PC-3 (cell line): ENCODE results near the gene HOXC9. TPM values are rescaled to one million over a fixed set of nuclear protein-coding genes. Genes with fewer than 3 reads are reported as not detected.

Source experiments
- ATAC-seq: fragments of 200-7000 bp; cut with Tn5 transposase; 2 replicates; pipeline ENCODE4 v1.9.1; 2020; ENCODE audit warnings: mild to moderate bottlenecking, moderate library complexity
- BruUV-seq: library from RNA; stranded (reverse); fragments of 400-500 nt; replicated peaks from 2 replicates; lab custom pipeline; 2021; lab: Mats Ljungman, UMichigan
- CTCF ChIA-PET: fragments of 300-600 bp; sonication (Branson Sonifier 250); formaldehyde crosslinking; loops from one replicate; lab custom pipeline; 2022; ENCODE audit warnings: antibody characterized with exemption; lab: Charles Lee
- POLR2A ChIA-PET: fragments of 300-600 bp; sonication (Branson Sonifier 250); formaldehyde crosslinking; loops from one replicate; lab custom pipeline; 2022; ENCODE audit warnings: antibody characterized with exemption; ENCODE audit not compliant: unreplicated experiment; lab: Charles Lee
- DNase-seq: peaks from one replicate; pipeline ENCODE4 v3.0.0-alpha.2; 2015
- H2AFZ ChIP-seq: fragments of 300-600 bp; sonication (generic); 2 replicates; pipeline ENCODE4 v1.6.0; 2016; ENCODE audit warnings: antibody characterized with exemption, low read length
- H3F3A ChIP-seq: fragments of 300-600 bp; sonication (generic); one replicate; pipeline ENCODE4 v1.6.0; 2017; ENCODE audit warnings: antibody characterized with exemption, low read length, control low read depth, mild to moderate bottlenecking; ENCODE audit not compliant: unreplicated experiment
- H3K27ac ChIP-seq: fragments of 300-600 bp; sonication (generic); 2 replicates; pipeline ENCODE4 v1.5.1; 2016; ENCODE audit warnings: mild to moderate bottlenecking, low read length
- H3K27me3 ChIP-seq: fragments of 300-600 bp; sonication (generic); 2 replicates; pipeline ENCODE4 v1.6.1; 2016; ENCODE audit warnings: low read length, mixed read lengths
- H3K36me3 ChIP-seq: fragments of 300-600 bp; sonication (generic); 2 replicates; pipeline ENCODE4 v1.6.1; 2016; ENCODE audit warnings: low read depth, mixed run types, low read length, mixed read lengths
- H3K4me1 ChIP-seq: fragments of 300-600 bp; sonication (generic); 2 replicates; pipeline ENCODE4 v1.5.1; 2016; ENCODE audit warnings: low read length; ENCODE audit not compliant: insufficient read depth
- H3K4me2 ChIP-seq: fragments of 300-600 bp; sonication (generic); 2 replicates; pipeline ENCODE4 v1.6.0; 2016; ENCODE audit warnings: low read length
- H3K4me3 ChIP-seq: fragments of 300-600 bp; sonication (generic); 2 replicates; pipeline ENCODE4 v1.5.1; 2016; ENCODE audit warnings: mild to moderate bottlenecking, low read length, mixed read lengths
- H3K79me2 ChIP-seq: fragments of 300-600 bp; sonication (generic); 2 replicates; pipeline ENCODE4 v1.6.1; 2017; ENCODE audit warnings: low read length, mixed read lengths
- H3K9ac ChIP-seq: fragments of 300-600 bp; sonication (generic); 2 replicates; pipeline ENCODE4 v1.6.0; 2016; ENCODE audit warnings: mild to moderate bottlenecking, low read length
- H3K9me2 ChIP-seq: fragments of 300-600 bp; sonication (generic); replicated peaks from 2 replicates; pipeline ENCODE4 v1.6.1; 2016; ENCODE audit warnings: mixed run types, low read length, mixed read lengths
- H3K9me3 ChIP-seq: fragments of 300-600 bp; sonication (generic); 2 replicates; pipeline ENCODE4 v1.6.1; 2016; ENCODE audit warnings: low read length, mixed read lengths
- H4K20me1 ChIP-seq: fragments of 300-600 bp; sonication (generic); 2 replicates; pipeline ENCODE4 v1.6.1; 2016; ENCODE audit warnings: low read length, mixed read lengths
- EZH2 ChIP-seq: fragments of 300-600 bp; sonication (generic); IDR thresholded peaks from one replicate; pipeline ENCODE4 v1.6.1; 2017; ENCODE audit warnings: antibody characterized with exemption, mild to moderate bottlenecking, low read length; ENCODE audit not compliant: unreplicated experiment
- EZH2phosphoT487 ChIP-seq: fragments of 300-600 bp; sonication (generic); IDR thresholded peaks from 2 replicates; pipeline ENCODE4 v1.6.1; 2018; ENCODE audit warnings: mild to moderate bottlenecking, antibody characterized with exemption, low read length, borderline replicate concordance
- intact Hi-C: fragments of 100-400 bp; cut with micrococcal nuclease; formaldehyde crosslinking; loops from 2 replicates; pipeline ENCODE4 v1.9.0; 2023
- total RNA-seq: library from RNA; depleted of rRNA; stranded (reverse); fragments of >200 nt; gene quantifications from 2 replicates; pipeline ENCODE4 v1.2.3, GENCODE V29; 2014
- TF ChIP-seq, protein P1 (sequence below): fragments of 300-600 bp; sonication (generic); conservative IDR thresholded peaks from 2 replicates; pipeline ENCODE4 v1.5.1; 2017; ENCODE audit warnings: antibody characterized with exemption, low read depth, mild to moderate bottlenecking, low read length

Gene HOXC9
- total RNA-seq, 1 experiment from 2014 or later = 1.5 TPM

- peak overlapping the region; percentile 75; the same call in 1 of the 2 replicates for H3K9ac ChIP-seq
- H3K36me3 ChIP-seq = no peaks in the 10 kb centered on the region
- peaks cover 24% of the 10 kb centered on the region for H3K79me2 ChIP-seq
- TF ChIP-seq EZH2 (no peak), EZH2phosphoT487 (no peak)
- TF ChIP-seq, protein P1, sequence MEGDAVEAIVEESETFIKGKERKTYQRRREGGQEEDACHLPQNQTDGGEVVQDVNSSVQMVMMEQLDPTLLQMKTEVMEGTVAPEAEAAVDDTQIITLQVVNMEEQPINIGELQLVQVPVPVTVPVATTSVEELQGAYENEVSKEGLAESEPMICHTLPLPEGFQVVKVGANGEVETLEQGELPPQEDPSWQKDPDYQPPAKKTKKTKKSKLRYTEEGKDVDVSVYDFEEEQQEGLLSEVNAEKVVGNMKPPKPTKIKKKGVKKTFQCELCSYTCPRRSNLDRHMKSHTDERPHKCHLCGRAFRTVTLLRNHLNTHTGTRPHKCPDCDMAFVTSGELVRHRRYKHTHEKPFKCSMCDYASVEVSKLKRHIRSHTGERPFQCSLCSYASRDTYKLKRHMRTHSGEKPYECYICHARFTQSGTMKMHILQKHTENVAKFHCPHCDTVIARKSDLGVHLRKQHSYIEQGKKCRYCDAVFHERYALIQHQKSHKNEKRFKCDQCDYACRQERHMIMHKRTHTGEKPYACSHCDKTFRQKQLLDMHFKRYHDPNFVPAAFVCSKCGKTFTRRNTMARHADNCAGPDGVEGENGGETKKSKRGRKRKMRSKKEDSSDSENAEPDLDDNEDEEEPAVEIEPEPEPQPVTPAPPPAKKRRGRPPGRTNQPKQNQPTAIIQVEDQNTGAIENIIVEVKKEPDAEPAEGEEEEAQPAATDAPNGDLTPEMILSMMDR = no peak
- no peaks in the 10 kb centered on the region for H3K27me3 ChIP-seq
- no peaks in the 10 kb centered on the region for H3F3A ChIP-seq
- peak overlapping the region; percentile 78 for H3K4me3 ChIP-seq
- DNase-seq (no peak), ATAC-seq (no peak)
- peaks cover 48% of the 10 kb centered on the region for H3K4me1 ChIP-seq
- ChIA-PET POLR2A (interaction anchor here (0.6 kb wide), 1 partner anchor 289 kb away, joined by 3 read pairs; no protein-coding TSS in a partner anchor), CTCF (no interaction called here)
- no peaks in the 10 kb centered on the region for H4K20me1 ChIP-seq
- H2AFZ ChIP-seq = peak overlapping the region; percentile 94
- no peaks in the 10 kb centered on the region for H3K9me2 ChIP-seq
- H3K27ac ChIP-seq = no peak overlapping the region
- no TSS peak for BruUV-seq
- no peaks in the 10 kb centered on the region for H3K9me3 ChIP-seq
- intact Hi-C loops = no loop called here
- peak overlapping the region; percentile 99 for H3K4me2 ChIP-seq
Observed at GRCh38 chr12:54010053-54010971, 10.4 kb downstream of the HOXC9 start.

GRCh38 chr12:54010972-54011664 lies 11.2 kb downstream of the HOXC9 start:
- Histone ChIP-seq H3K27ac (no peak overlapping the region), H3K9ac (no peak overlapping the region), H3K4me3 (peak overlapping the region; percentile 78), H3K36me3 (no peaks in the 10 kb centered on the region), H3K4me2 (peak overlapping the region; percentile 99), H3K4me1 (peaks cover 50% of the 10 kb centered on the region), H3K9me3 (no peaks in the 10 kb centered on the region), H2AFZ (peak overlapping the region; percentile 41; the same call in 1 of the 2 replicates), H3F3A (no peaks in the 10 kb centered on the region), H3K9me2 (no peaks in the 10 kb centered on the region), H4K20me1 (no peaks in the 10 kb centered on the region), H3K27me3 (no peaks in the 10 kb centered on the region), H3K79me2 (peaks cover 24% of the 10 kb centered on the region)
- ATAC-seq (no peak), DNase-seq (no peak)
- no TSS peak for BruUV-seq
- POLR2A ChIA-PET = interaction anchor here (0.6 kb wide), 1 partner anchor 288 kb away, joined by 3 read pairs; no protein-coding TSS in a partner anchor
- CTCF ChIA-PET = no interaction called here
- intact Hi-C loops = no loop called here
- TF ChIP-seq EZH2 (no peak), EZH2phosphoT487 (no peak)
- TF ChIP-seq, protein P1 = no peak
